DOHH2 (cell line): ENCODE results near the gene TPP1.

Experiments used
- H3F3A ChIP-seq: fragments of 200-600 bp; sonication (generic), shearing (Covaris generic); 2 replicates; pipeline ENCODE4 v1.6.0; 2016; ENCODE audit warnings: antibody characterized with exemption, mild to moderate bottlenecking; ENCODE audit not compliant: control insufficient read depth, insufficient read depth
- H3K27ac ChIP-seq: fragments of 200-600 bp; sonication (generic); 2 replicates; pipeline ENCODE4 v1.5.1; 2014; ENCODE audit warnings: low read depth, mild to moderate bottlenecking, low read length, moderate library complexity
- H3K27me3 ChIP-seq: fragments of 200-600 bp; sonication (generic); 2 replicates; pipeline ENCODE4 v1.6.1; 2014; ENCODE audit warnings: mild to moderate bottlenecking, low read length, mixed read lengths; ENCODE audit not compliant: control insufficient read depth
- H3K36me3 ChIP-seq: fragments of 200-600 bp; sonication (generic); 2 replicates; pipeline ENCODE4 v1.6.1; 2014; ENCODE audit warnings: mild to moderate bottlenecking, low read length, moderate library complexity, mixed read lengths; ENCODE audit not compliant: control insufficient read depth
- H3K4me1 ChIP-seq: fragments of 200-600 bp; sonication (generic); 2 replicates; pipeline ENCODE4 v1.6.1; 2014; ENCODE audit warnings: mild to moderate bottlenecking, low read length, mixed read lengths; ENCODE audit not compliant: control insufficient read depth
- H3K4me2 ChIP-seq: fragments of 200-600 bp; sonication (generic); 2 replicates; pipeline ENCODE4 v1.6.0; 2014; ENCODE audit warnings: mild to moderate bottlenecking, low read length, moderate library complexity
- H3K4me3 ChIP-seq: fragments of 200-600 bp; sonication (generic); 2 replicates; pipeline ENCODE4 v1.5.1; 2014; ENCODE audit warnings: mild to moderate bottlenecking, low read length, mixed read lengths
- H3K79me2 ChIP-seq: fragments of 200-600 bp; sonication (generic); 2 replicates; pipeline ENCODE4 v1.6.1; 2014; ENCODE audit warnings: mild to moderate bottlenecking, low read length, mixed read lengths; ENCODE audit not compliant: control insufficient read depth
- H3K9me2 ChIP-seq: fragments of 200-600 bp; sonication (generic); replicated peaks from 2 replicates; pipeline ENCODE4 v1.6.1; 2014; ENCODE audit warnings: mild to moderate bottlenecking, low read length, mixed read lengths; ENCODE audit not compliant: control insufficient read depth
- H3K9me3 ChIP-seq: fragments of 200-600 bp; sonication (generic); 2 replicates; pipeline ENCODE4 v1.6.1; 2014; ENCODE audit warnings: antibody characterized with exemption, low read length, mixed read lengths; ENCODE audit not compliant: control insufficient read depth, insufficient read depth
- H4K20me1 ChIP-seq: fragments of 200-600 bp; sonication (generic); 2 replicates; pipeline ENCODE4 v1.6.0; 2014; ENCODE audit warnings: low read depth, mild to moderate bottlenecking, antibody characterized with exemption, low read length, moderate library complexity; ENCODE audit not compliant: control insufficient read depth, insufficient read depth
- EZH2phosphoT487 ChIP-seq: fragments of 200-600 bp; sonication (generic); IDR thresholded peaks from 2 replicates; pipeline ENCODE4 v1.6.1; 2017; ENCODE audit warnings: borderline replicate concordance, mild to moderate bottlenecking, antibody characterized with exemption, low read length, moderate library complexity, mixed read lengths
- TF ChIP-seq, protein P1 (sequence below): fragments of 200-600 bp; sonication (generic); IDR thresholded peaks from one replicate; pipeline ENCODE4 v1.5.1; 2014; ENCODE audit warnings: antibody characterized with exemption, mild to moderate bottlenecking, low read depth, low read length; ENCODE audit not compliant: poor library complexity, severe bottlenecking

TPP1 gene

DNA sequence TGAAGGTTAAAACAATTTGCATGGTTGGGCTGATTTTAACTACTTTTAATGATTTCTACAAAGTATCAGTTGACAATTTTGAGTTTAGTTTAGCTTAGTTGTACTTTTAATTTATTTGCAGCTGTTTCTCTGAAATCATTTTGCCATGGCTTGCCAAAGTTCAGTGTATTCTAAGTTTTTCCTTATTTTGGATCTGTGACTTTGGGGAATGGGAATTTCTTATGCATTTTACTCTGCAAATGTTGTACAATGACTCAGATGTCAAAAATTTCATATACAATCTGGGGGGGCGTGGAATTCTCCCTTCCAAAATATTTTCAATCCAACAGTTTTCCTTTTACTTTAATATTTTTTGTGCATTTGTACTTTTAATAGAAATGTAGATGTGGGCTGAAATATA lies 45.3 kb upstream of the TPP1 start:
- TF ChIP-seq, protein P1, sequence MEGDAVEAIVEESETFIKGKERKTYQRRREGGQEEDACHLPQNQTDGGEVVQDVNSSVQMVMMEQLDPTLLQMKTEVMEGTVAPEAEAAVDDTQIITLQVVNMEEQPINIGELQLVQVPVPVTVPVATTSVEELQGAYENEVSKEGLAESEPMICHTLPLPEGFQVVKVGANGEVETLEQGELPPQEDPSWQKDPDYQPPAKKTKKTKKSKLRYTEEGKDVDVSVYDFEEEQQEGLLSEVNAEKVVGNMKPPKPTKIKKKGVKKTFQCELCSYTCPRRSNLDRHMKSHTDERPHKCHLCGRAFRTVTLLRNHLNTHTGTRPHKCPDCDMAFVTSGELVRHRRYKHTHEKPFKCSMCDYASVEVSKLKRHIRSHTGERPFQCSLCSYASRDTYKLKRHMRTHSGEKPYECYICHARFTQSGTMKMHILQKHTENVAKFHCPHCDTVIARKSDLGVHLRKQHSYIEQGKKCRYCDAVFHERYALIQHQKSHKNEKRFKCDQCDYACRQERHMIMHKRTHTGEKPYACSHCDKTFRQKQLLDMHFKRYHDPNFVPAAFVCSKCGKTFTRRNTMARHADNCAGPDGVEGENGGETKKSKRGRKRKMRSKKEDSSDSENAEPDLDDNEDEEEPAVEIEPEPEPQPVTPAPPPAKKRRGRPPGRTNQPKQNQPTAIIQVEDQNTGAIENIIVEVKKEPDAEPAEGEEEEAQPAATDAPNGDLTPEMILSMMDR: no peak
- no peak for TF ChIP-seq EZH2phosphoT487
- Histone ChIP-seq H3K4me3 (no peak overlapping the region), H3K27me3 (peaks cover 11% of the 10 kb centered on the region), H3F3A (no peaks in the 10 kb centered on the region), H4K20me1 (no peaks in the 10 kb centered on the region), H3K9me2 (no peaks in the 10 kb centered on the region), H3K9me3 (no peaks in the 10 kb centered on the region), H3K27ac (no peak overlapping the region), H3K79me2 (no peaks in the 10 kb centered on the region), H3K4me2 (no peak overlapping the region), H3K36me3 (no peaks in the 10 kb centered on the region), H3K4me1 (peaks cover 3% of the 10 kb centered on the region; the same call in 1 of the 2 replicates)

DNA sequence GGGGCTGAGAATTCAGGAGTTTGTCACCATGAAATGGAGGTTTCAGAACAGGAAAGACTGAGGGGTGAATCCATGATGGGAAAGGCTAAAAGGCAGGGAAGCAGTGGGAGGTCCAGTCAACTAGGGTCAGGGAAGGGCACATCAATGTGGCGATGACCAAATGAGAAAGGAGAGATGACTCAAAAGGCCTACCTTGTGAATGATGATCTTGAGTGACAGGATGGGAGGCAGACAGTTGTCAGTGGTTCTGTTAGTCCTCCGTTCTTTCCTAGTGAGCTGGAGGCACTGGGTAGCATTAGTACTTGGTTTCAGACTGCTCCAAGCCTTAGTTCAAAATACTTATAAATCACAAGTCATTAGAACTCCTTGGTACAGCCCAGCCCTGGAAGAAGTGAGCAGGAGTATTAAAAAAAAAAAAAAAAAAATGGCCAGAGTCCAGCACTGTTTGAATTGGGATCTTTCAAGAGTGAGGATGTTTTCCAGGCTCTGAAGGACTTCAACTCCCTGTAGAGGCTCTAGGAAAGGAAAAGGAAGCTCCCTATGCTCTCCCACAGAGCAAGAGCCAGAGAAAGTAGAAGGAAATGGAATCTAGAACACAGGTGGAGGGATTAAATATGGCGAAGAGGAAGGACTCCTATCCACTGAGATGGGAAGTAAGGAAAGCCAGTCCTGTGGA lies 44.7 kb upstream of the TPP1 start:
- Histone ChIP-seq H3K27ac (no peak overlapping the region), H3K27me3 (peaks cover 11% of the 10 kb centered on the region), H3K4me1 (peaks cover 3% of the 10 kb centered on the region; the same call in 1 of the 2 replicates), H3K4me2 (no peak overlapping the region), H3K9me3 (no peaks in the 10 kb centered on the region), H3K79me2 (no peaks in the 10 kb centered on the region), H3K9me2 (no peaks in the 10 kb centered on the region), H3K4me3 (no peak overlapping the region), H4K20me1 (no peaks in the 10 kb centered on the region), H3K36me3 (no peaks in the 10 kb centered on the region), H3F3A (no peaks in the 10 kb centered on the region)
- TF ChIP-seq, protein P1: no peak
- TF ChIP-seq EZH2phosphoT487: no peak

DNA sequence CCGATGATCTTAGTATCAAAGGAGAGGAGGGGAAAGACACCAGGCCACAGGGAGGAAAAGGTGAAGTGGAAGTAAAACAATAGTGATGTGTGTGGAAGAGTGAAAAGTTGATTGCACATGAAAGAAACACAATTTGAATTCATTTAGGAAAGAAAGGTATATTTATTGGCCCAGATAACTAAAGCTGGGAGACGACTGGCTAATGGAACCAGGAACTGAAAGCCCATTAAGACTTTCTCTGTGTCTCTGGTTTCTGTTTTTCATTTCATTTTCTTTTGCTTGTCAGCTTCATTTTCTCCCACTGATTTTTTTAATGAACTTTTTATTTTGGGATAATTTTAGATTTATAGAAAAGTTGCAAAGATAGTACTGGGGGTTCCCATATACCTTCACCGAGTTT lies 41.5 kb upstream of the TPP1 start:
- H3K27ac ChIP-seq: no peak overlapping the region
- H3K9me2 ChIP-seq: no peaks in the 10 kb centered on the region
- H3K79me2 ChIP-seq: no peaks in the 10 kb centered on the region
- no peak overlapping the region for H3K4me2 ChIP-seq
- H3K9me3 ChIP-seq: no peaks in the 10 kb centered on the region
- no peaks in the 10 kb centered on the region for H3K4me1 ChIP-seq
- H4K20me1 ChIP-seq: no peaks in the 10 kb centered on the region
- peaks cover 27% of the 10 kb centered on the region for H3K27me3 ChIP-seq
- H3K4me3 ChIP-seq: no peak overlapping the region
- TF ChIP-seq EZH2phosphoT487: no peak
- TF ChIP-seq, protein P1: no peak
- H3F3A ChIP-seq: no peaks in the 10 kb centered on the region
- H3K36me3 ChIP-seq: no peaks in the 10 kb centered on the region
